Left hindlimb (tissue), 1 donor: ENCODE results near the gene CAMTA1.

Source experiments
- DNase-seq: peaks from one replicate; pipeline ENCODE4 v3.0.0-alpha.2; 2018

Gene CAMTA1

GRCh38 chr1:7223334-7224080 lies 438.3 kb downstream of the CAMTA1 start:
- no peak for DNase-seq

GRCh38 chr1:7224081-7224534 lies 438.9 kb downstream of the CAMTA1 start:
- DNase-seq: peak; percentile 42

- DNase-seq: no peak
These were observed 439.4 kb downstream of the CAMTA1 start for GRCh38 chr1:7224644-7225043.

- no peak for DNase-seq
These were observed 440.7 kb downstream of the CAMTA1 start for GRCh38 chr1:7225711-7226505.

- no peak for DNase-seq
These were observed 442.4 kb downstream of the CAMTA1 start for GRCh38 chr1:7227654-7228053.

GRCh38 chr1:7228252-7228961 lies 443.2 kb downstream of the CAMTA1 start:
- no peak for DNase-seq

- DNase-seq: no peak
These were observed 443.9 kb downstream of the CAMTA1 start for GRCh38 chr1:7229186-7229585.

GRCh38 chr1:7229696-7230631 lies 444.7 kb downstream of the CAMTA1 start:
- DNase-seq: no peak

GRCh38 chr1:7232441-7233236 lies 447.4 kb downstream of the CAMTA1 start:
- DNase-seq: no peak

- no peak for DNase-seq
These were observed 447.9 kb downstream of the CAMTA1 start for GRCh38 chr1:7233237-7233540.

- no peak for DNase-seq
These were observed 448.6 kb downstream of the CAMTA1 start for GRCh38 chr1:7233646-7234470.

GRCh38 chr1:7234471-7234755 lies 449.2 kb downstream of the CAMTA1 start:
- no peak for DNase-seq

GRCh38 chr1:7235871-7236517 lies 450.7 kb downstream of the CAMTA1 start:
- DNase-seq: no peak

- no peak for DNase-seq
These were observed 451.7 kb downstream of the CAMTA1 start for GRCh38 chr1:7236844-7237515.

GRCh38 chr1:7247158-7247557 lies 461.9 kb downstream of the CAMTA1 start:
- no peak for DNase-seq

- no peak for DNase-seq
These were observed 462.7 kb downstream of the CAMTA1 start for GRCh38 chr1:7247791-7248548.

GRCh38 chr1:7248549-7249199 lies 463.4 kb downstream of the CAMTA1 start:
- no peak for DNase-seq

GRCh38 chr1:7249516-7249915 lies 464.3 kb downstream of the CAMTA1 start:
- no peak for DNase-seq

GRCh38 chr1:7250176-7250575 lies 464.9 kb downstream of the CAMTA1 start:
- no peak for DNase-seq
